ENCODE results near the gene C5orf34.
"Not testable (repeated sequence)": the region's sequence is repeated elsewhere in the genome, so short reads cannot be mapped to it uniquely, and the experiment has no call there.

C5orf34 gene, protein sequence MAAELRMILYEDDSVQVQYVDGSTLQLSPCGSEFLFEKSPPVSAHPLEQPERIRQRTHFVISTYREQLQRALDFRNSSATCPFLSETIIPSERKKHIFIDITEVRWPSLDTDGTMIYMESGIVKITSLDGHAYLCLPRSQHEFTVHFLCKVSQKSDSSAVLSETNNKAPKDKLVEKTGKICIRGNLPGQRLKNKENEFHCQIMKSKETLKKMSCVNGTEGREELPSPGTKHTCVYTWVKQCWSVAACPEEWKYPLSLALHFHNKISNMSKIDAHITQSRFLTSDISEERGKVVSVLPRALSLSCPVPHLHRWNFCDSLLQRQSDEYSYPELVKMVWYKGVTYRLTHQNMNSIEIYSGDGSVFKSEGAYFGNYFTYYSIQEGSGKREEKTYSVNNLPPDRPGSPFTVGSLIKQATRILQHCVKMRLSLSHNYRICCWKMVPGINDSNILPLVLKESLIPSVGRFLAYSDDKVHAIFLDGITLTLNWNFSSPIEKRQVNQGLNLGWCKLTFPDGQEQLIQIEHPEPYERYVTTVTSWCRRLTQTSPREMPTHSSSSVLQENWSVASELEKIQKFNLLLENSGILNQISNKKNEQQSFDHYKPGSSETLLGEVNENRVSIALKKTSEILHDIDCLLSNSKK

GRCh38 chr5:43514816-43515677, at the start of gene C5orf34:
TSS of gene C5orf34 (minus strand) at chr5:43515148. CDS start at chr5:43509339, 5,809 bp downstream.
- peak; percentile 88 for DNase-seq

GRCh38 chr5:43564289-43564850, 49.4 kb upstream of the C5orf34 start:
- no peak for DNase-seq

- DNase-seq: no peak
These were observed 48.4 kb upstream of the C5orf34 start for GRCh38 chr5:43563321-43563720.

DNA sequence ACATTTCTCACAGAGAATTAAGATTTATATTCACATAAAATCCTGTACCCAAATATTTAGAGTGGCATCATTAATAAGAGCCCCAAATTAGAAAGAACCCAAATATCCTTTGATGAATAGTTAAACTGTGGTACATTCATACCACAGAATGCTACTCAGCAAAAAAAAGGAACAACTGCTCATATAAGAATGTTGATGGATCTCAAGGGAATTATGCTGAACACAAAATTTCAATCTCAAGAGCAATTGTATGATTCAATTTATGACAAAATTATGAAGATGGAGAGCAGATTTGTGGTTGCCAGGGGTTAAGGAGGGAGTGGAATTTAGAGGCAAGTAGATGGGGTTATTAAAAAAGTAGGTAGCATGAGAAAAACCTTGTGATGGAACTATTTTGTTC, 46.4 kb upstream of the C5orf34 start:
- no peak for DNase-seq

GRCh38 chr5:43560128-43560527, 45.2 kb upstream of the C5orf34 start:
- DNase-seq: no peak

DNA sequence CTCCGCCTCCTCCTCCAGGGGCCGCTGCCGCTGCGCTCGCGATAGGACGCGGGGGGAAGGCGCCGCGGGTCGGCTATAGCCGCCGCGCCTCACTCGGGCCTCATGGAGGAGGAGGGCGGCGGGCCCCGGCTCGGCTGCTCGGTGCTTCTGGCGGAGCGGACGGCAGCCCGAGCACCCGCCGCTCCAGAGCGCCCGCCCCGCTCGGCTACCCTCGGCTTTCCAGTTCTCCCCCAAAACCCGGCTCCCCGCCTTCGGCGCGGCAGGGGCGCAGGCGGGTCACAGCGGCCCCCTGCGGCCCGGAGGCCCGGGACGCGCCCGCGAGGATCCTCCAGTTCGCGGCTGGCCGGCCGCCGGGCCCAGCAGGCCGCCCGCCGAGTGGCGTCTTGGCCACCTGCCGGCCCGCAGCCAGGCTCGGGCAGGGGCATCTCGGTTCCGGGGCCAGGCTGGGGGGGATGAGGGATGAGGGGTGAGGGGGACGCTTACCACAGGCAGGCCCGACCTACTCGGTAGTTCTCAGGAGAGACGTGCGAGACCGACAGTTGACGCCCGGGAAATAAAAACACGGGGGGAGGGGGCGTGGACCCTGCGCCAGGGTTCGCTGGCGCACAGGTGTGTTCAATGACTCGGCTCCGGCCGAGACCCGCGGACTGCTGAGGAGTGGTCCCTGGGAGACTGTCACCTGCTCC, 42.1 kb upstream of the C5orf34 start, which contains the start of gene PAIP1:
TSS of gene PAIP1 (minus strand) at position 221 of the 686 bp plus-strand sequence. CDS start 231 bp downstream, outside the sequence.
- DNase-seq: peak; percentile 72

GRCh38 chr5:43556607-43556856, 41.6 kb upstream of the C5orf34 start:
- DNase-seq: not testable (repeated sequence)

DNA sequence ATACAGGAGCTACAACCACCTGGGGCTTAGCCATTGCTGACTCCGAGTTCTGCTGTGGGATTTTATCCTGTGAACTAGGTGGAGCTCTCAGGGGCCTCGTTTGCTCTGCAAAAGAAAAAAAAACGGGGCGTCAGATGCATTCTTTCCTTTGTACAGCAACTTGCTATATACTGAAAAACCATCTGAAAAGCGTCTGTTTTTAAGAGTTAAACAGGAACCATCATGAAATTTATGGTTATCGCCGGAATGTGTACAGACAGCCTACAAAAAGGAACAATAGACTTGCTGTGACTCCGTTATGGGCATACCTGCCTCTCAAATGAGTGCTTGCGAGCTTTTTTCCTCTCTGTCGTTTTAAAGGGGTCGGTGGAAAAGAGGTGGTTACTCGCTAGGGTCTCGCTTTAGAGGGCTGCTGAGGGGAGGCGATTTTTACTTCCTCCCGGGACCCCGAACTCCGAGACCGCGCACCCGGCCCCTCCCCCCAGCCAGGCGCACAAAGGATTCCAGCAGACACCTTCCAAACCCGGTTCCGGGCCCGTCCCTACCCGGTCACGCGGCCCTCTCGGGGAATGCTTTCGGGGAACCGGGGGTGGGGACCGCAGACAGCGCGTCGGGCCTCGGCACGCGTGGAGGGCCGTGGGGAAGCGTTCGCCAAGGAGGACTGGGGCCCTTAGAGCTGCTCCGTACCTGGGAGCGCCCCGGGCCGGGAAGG, 41.1 kb upstream of the C5orf34 start:
- peak; percentile 21 for DNase-seq

DNA sequence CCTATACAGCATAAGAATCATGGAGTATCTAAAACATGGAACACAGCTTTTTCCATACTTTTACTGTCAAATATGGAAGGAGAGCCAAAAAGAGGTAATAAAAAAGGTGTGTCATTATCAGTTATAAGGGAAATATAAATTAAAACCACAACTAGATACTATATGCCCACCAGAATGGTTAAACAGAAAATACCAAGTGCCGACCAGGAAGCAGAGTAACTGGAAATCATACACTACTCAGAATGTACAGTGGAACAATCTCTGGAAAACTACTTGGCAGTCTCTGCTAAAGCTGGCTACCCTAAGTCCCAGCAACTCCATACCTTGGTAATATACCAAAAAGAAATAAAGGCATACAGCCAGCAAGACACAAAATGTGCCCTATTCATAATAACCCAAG, 39.5 kb upstream of the C5orf34 start:
- no peak for DNase-seq

- no peak for DNase-seq
These were observed 38.4 kb upstream of the C5orf34 start for GRCh38 chr5:43553381-43553780.

- DNase-seq: no peak
These were observed 36.8 kb upstream of the C5orf34 start for GRCh38 chr5:43551731-43552130.

- DNase-seq: not testable (repeated sequence)
These were observed 34.3 kb upstream of the C5orf34 start for GRCh38 chr5:43549272-43549671.

GRCh38 chr5:43548358-43548757, 33.4 kb upstream of the C5orf34 start:
- no peak for DNase-seq

DNA sequence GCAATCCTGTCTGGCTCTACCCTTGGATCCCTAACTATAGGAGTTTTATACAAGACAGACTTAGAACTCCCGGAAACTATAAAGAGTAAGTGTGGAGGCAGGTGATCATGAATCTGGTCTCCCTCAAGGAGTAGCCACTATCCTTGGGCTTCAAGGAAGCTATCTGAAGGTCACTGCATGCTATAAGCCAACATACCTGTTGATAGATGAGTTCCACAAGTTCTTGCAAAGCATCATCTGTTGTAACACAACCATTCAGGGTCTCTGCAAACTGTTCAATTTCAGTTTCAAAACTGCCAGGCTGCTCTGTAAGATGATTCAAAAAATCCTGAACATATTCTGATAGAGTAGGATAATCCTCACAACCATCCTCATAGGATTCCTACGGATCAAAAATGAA, 32.6 kb upstream of the C5orf34 start:
- DNase-seq: no peak

DNA sequence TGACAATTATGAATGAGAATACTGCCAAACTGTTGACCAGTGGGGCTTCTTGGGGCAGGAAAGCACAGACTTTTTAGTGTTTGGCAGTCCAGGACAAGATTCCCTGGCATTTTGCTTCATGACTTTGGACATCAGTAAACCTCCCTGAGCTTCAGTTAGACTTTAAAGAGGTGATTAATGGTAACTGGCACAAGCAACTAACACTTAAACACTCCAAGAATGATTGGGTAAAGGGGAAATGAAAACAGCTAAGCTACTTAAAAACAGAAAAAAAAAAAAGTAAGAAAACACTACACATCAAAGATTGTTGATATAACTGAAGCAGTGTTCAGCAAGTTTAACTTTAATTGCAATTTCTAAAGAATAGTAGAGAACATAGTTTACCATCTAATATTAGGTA, 28.5 kb upstream of the C5orf34 start:
- no peak for DNase-seq

DNA sequence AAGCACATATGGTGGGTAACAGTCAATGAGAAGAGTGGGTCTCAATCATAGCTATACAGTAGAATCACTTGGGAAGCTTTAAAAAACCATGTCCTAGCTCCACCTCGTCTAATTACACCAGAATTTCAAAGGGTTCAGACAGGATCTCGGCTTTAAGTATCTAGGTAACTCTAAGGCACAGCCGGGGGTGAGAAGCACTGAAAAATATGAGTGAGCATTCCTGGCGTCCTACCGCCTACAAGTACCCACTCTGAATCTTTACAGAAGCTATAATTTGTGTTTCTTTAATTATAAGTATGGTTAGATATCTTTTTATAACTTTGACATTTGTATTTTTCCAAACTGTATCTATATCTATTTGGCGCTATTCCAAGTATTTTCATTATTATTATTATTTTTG, 25.8 kb upstream of the C5orf34 start:
- DNase-seq: no peak

- DNase-seq: no peak
These were observed 22.0 kb upstream of the C5orf34 start for GRCh38 chr5:43536972-43537371.

DNA sequence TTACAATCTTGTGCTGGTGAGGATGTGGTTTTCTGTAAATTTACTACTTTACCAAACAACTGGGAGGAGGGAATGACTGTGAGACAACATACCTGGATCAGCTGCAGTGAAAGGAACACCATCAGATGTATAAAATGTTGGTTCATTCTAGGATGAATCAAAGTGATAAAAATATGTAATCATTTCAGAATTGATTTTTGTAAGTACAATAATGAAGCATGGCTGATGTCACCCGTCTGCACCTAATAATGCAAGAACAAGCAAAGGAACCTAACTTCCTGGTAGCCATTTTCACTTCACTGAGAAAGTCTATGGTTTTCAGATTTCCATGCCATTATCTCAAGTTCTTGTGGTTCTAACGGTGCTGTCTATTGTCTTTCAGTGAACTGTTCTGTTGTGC, 18.7 kb upstream of the C5orf34 start:
- DNase-seq: no peak

DNA sequence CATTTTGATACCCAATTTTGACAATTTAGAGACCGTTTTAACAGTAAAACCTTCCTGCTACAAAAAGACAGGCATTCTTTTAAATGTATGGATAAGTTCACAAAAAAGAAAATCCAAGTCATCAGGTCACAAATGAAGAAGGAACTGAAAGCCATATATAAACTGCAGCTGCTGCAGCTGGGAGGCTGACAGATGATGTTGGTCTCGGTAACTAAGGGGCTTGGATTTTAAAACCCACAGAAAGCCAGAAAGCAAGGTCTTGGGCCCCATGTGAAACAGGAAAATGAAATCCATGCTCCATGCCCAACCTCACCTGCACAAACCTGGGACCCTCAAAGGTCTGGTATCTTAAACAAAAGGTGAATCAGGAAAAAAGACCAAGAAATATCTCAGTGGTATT, 15.7 kb upstream of the C5orf34 start:
- no peak for DNase-seq

- DNase-seq: no peak
These were observed 8.7 kb upstream of the C5orf34 start for GRCh38 chr5:43523662-43524072.

DNA sequence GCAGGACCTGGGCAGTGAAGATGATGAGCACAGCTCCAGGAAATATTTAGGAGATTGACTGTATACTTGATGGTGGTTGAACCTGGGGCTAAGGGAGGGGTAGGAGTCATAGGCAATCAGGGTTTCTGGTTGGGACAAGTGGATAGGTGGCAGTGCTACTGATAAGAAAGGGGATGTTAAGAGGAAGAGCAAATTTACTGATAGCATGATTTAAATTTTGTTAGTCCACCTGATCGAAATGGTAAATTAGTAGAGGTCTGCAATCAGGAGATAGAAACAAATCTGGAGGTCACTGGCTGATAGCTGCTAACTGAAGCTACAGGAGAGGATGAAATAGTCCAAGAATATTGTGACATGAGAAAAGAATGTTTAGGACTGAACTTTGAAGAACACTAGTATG, 5.7 kb upstream of the C5orf34 start:
- DNase-seq: no peak

DNA sequence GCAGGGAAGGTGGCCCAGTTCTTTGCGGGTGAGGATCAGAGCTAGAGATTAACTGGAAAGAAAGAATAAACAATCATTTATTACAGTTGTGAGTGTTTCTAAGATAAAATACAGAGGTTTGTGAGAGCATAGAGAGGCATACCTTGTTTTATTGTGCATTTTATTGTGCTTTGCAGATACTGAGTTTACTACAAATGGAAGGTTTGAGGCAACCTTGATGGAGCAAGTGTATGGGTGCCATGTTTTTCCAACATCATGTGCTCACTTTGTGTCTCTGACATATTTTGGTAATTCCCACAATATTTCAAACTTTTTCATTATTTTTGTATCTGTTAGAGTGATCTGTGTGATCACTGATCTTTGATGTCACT, 715 bp upstream of the C5orf34 start:
- DNase-seq: no peak

All from activated CD4-positive, alpha-beta T cell treated with anti-CD3 and anti-CD28 coated beads for 1 hour (primary cell).